Endothelial cell (in vitro differentiated cells): ENCODE data around the gene PPFIBP2. TPM values are rescaled to one million over a fixed set of nuclear protein-coding genes. Genes with fewer than 3 reads are reported as not detected.

Experiments used
- DNase-seq: peaks from one replicate; pipeline ENCODE4 v3.0.0; 2021; ENCODE audit warnings: low spot score
- H3K27ac Mint-ChIP-seq: one replicate; pipeline ENCODE4 v1.8.0; 2021; ENCODE audit warnings: mixed read lengths, inconsistent platforms; ENCODE audit not compliant: unreplicated experiment
- H3K27me3 Mint-ChIP-seq: one replicate; pipeline ENCODE4 v1.8.0; 2021; ENCODE audit warnings: mild to moderate bottlenecking, moderate library complexity, mixed read lengths, inconsistent platforms; ENCODE audit not compliant: unreplicated experiment
- H3K36me3 Mint-ChIP-seq: one replicate; pipeline ENCODE4 v1.8.0; 2021; ENCODE audit warnings: mild to moderate bottlenecking, low read depth, mixed read lengths, inconsistent platforms; ENCODE audit not compliant: unreplicated experiment
- H3K4me1 Mint-ChIP-seq: one replicate; pipeline ENCODE4 v1.8.0; 2021; ENCODE audit warnings: mild to moderate bottlenecking, mixed read lengths, inconsistent platforms; ENCODE audit not compliant: unreplicated experiment
- H3K4me3 Mint-ChIP-seq: one replicate; pipeline ENCODE4 v1.8.0; 2021; ENCODE audit warnings: mild to moderate bottlenecking, mixed read lengths, inconsistent platforms; ENCODE audit not compliant: unreplicated experiment
- H3K9me3 Mint-ChIP-seq: one replicate; pipeline ENCODE4 v1.8.0; 2021; ENCODE audit warnings: mixed read lengths, inconsistent platforms; ENCODE audit not compliant: unreplicated experiment
- CTCF ChIP-seq: fragments of 200-600 bp; sonication (generic); IDR thresholded peaks from one replicate; pipeline ENCODE4 v1.5.0; 2021; ENCODE audit warnings: antibody characterized with exemption; ENCODE audit not compliant: unreplicated experiment
- total RNA-seq: library from RNA; stranded (reverse); fragmentation: NEBNext Ultra II Directional; extraction: Animal tissue kit (Norgen Biotek cat#: 25700); gene quantifications from one replicate; pipeline ENCODE4 v1.2.1, GENCODE V29; 2021; ENCODE audit not compliant: unreplicated experiment

Gene PPFIBP2
- total RNA-seq, 1 donor from 2014 or later, result 7.3 TPM

- no peaks in the 10 kb centered on the region for H3K9me3 Mint-ChIP-seq
- H3K36me3 Mint-ChIP-seq, result no peaks in the 10 kb centered on the region
- no peaks in the 10 kb centered on the region for H3K4me1 Mint-ChIP-seq
- no peak overlapping the region for H3K4me3 Mint-ChIP-seq
- no peak for TF ChIP-seq CTCF
- no peak for DNase-seq
- H3K27me3 Mint-ChIP-seq, result peaks cover 2% of the 10 kb centered on the region
- no peak overlapping the region for H3K27ac Mint-ChIP-seq
Measured at GRCh38 chr11:7555052-7555699, 41.4 kb downstream of the PPFIBP2 start.

GRCh38 chr11:7558046-7558445 lies 44.2 kb downstream of the PPFIBP2 start:
- Mint-ChIP-seq H3K4me1 (no peaks in the 10 kb centered on the region), H3K9me3 (no peaks in the 10 kb centered on the region), H3K27ac (no peak overlapping the region), H3K27me3 (peaks cover 2% of the 10 kb centered on the region), H3K36me3 (no peaks in the 10 kb centered on the region), H3K4me3 (no peak overlapping the region)
- TF ChIP-seq CTCF, result no peak
- DNase-seq, result no peak

GRCh38 chr11:7559398-7560283 lies 45.8 kb downstream of the PPFIBP2 start:
- peaks cover 2% of the 10 kb centered on the region for H3K27me3 Mint-ChIP-seq
- H3K9me3 Mint-ChIP-seq, result no peaks in the 10 kb centered on the region
- H3K27ac Mint-ChIP-seq, result no peak overlapping the region
- TF ChIP-seq CTCF, result no peak
- H3K4me3 Mint-ChIP-seq, result no peak overlapping the region
- no peaks in the 10 kb centered on the region for H3K4me1 Mint-ChIP-seq
- no peak for DNase-seq
- no peaks in the 10 kb centered on the region for H3K36me3 Mint-ChIP-seq

- H3K4me1 Mint-ChIP-seq, result no peaks in the 10 kb centered on the region
- no peaks in the 10 kb centered on the region for H3K36me3 Mint-ChIP-seq
- no peaks in the 10 kb centered on the region for H3K9me3 Mint-ChIP-seq
- no peak overlapping the region for H3K27ac Mint-ChIP-seq
- H3K27me3 Mint-ChIP-seq, result peaks cover 3% of the 10 kb centered on the region
- TF ChIP-seq CTCF, result no peak
- H3K4me3 Mint-ChIP-seq, result no peak overlapping the region
- DNase-seq, result no peak
Measured at GRCh38 chr11:7561562-7561961, 47.8 kb downstream of the PPFIBP2 start.

- Mint-ChIP-seq H3K9me3 (no peaks in the 10 kb centered on the region), H3K4me3 (no peak overlapping the region), H3K27me3 (peaks cover 3% of the 10 kb centered on the region), H3K36me3 (peaks cover 6% of the 10 kb centered on the region), H3K27ac (no peak overlapping the region), H3K4me1 (no peaks in the 10 kb centered on the region)
- no peak for TF ChIP-seq CTCF
- no peak for DNase-seq
Measured at GRCh38 chr11:7563281-7563680, 49.5 kb downstream of the PPFIBP2 start.
